ENCODE data around the gene KCNH1. TPM values are rescaled to one million over a fixed set of nuclear protein-coding genes. Genes with fewer than 3 reads are reported as not detected.

The KCNH1 gene
- total RNA-seq, 5 donors from 2014 or later (not counting 1 experiment from before 2014, with no cell fraction given) = not detected

DNA sequence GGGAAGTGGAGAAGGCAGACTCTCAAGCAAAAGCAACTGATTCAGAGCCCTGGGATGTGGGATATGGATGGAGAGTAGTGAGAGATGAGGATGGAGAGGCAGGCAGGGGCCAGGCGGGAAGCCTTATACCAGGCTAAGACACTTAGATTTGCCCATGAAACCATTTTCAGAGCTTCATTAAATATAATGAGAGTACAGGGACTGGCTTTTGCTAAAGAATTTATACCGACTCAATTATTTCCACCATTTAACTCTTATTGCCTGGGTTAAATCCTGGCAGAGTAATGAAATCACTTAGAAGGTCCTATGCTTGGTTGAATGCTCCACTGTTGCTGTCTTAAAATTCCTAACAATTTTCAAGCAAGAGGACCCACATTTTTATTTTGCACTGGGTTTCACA is 311.7 kb downstream of the KCNH1 start:
- no peaks in the 10 kb centered on the region for H3K9me3 Mint-ChIP-seq
- ChIA-PET POLR2A (no interaction called here), CTCF (no interaction called here)
- no peaks in the 10 kb centered on the region for H3K27me3 ChIP-seq (replicated peaks in 1 of 2; ENCODE audit: control insufficient read depth in 2 of 2, extremely low read depth in 1 of 2, insufficient read depth in 2 of 2, low read length in 1 of 2)
- H3K4me3 Mint-ChIP-seq = no peak overlapping the region
- H3K4me1 ChIP-seq (ENCODE audit: control insufficient read depth in 1 of 2, extremely low read depth in 1 of 2, insufficient read depth in 2 of 2, low read length in 2 of 2) = no peaks in the 10 kb centered on the region
- 83% methylated on average over 1 of the region's 2 CpGs for WGBS (ENCODE audit: insufficient coverage)
- H3K4me3 ChIP-seq (ENCODE audit: control insufficient read depth in 1 of 2, extremely low read depth in 1 of 2, low read length in 1 of 2) = no peak overlapping the region
- H3K27ac ChIP-seq (ENCODE audit: low read length) = no peak overlapping the region
- H3K4me1 Mint-ChIP-seq = no peaks in the 10 kb centered on the region
- no peak overlapping the region for H3K27ac Mint-ChIP-seq
- H3K36me3 Mint-ChIP-seq = no peaks in the 10 kb centered on the region
- no peak for DNase-seq
- H3K9me3 ChIP-seq = no peaks in the 10 kb centered on the region
- H3K36me3 ChIP-seq (ENCODE audit: control insufficient read depth in 2 of 2, extremely low read depth in 1 of 2, insufficient read depth in 1 of 2, low read length in 1 of 2) = no peaks in the 10 kb centered on the region
- no peak for ATAC-seq (replicated peaks in 1 of 4)
- H3K27me3 Mint-ChIP-seq = peaks cover 14% of the 10 kb centered on the region in 2 donors

DNA sequence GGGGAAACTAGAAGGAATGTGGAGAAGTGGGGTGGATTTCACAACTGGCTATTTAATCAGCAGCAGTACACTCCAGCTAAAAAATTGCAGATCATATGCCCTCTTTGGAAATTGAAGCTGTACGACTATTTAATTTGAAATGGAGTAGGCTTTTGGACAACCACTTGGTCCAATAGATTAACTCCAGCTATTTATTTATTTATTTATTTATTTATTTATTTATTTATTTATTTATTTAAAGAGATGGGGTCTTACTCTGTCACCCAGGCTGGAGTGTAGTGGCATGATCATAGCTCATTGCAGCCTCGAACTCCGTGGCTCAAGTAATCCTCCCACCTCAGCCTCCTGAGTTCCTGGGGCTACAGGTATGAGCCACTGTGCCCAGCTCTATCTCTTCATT is 312.3 kb downstream of the KCNH1 start:
- WGBS (ENCODE audit: insufficient coverage) = no CpG with 5 or more reads among the region's 3 CpGs
- Mint-ChIP-seq H3K4me3 (no peak overlapping the region), H3K27ac (no peak overlapping the region)

DNA sequence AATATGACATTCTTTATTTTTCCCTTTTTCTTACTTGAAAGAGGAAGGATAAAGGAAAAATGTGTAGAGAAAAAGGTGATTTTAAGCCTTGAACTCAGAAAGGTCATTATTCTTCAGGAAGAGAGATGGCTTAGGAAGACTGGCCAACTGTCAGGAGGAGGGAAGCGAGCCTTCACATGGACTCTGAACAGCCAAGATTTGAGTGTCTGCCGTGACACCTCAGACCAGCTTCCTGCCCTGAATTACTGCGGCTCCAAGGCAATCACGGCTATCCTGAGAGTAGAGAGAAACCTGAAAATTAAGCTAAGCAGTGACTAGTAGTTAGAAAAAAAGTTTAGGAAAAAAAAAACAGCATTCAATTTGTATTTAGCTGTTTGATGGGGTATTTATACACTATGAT is 314.7 kb downstream of the KCNH1 start:
- POLR2A ChIA-PET = no interaction called here
- Histone ChIP-seq H3K9me3 (no peaks in the 10 kb centered on the region), H3K27me3 (replicated peaks in 1 of 2; ENCODE audit: control insufficient read depth in 2 of 2, extremely low read depth in 1 of 2, insufficient read depth in 2 of 2, low read length in 1 of 2) (no peaks in the 10 kb centered on the region), H3K27ac (ENCODE audit: low read length) (no peak overlapping the region), H3K36me3 (ENCODE audit: control insufficient read depth in 2 of 2, extremely low read depth in 1 of 2, insufficient read depth in 1 of 2, low read length in 1 of 2) (no peaks in the 10 kb centered on the region), H3K4me3 (ENCODE audit: control insufficient read depth in 1 of 2, extremely low read depth in 1 of 2, low read length in 1 of 2) (no peak overlapping the region), H3K4me1 (ENCODE audit: control insufficient read depth in 1 of 2, extremely low read depth in 1 of 2, insufficient read depth in 2 of 2, low read length in 2 of 2) (no peaks in the 10 kb centered on the region)
- CTCF ChIA-PET = no interaction called here
- Mint-ChIP-seq H3K36me3 (no peaks in the 10 kb centered on the region), H3K27ac (no peak overlapping the region), H3K4me3 (no peak overlapping the region), H3K9me3 (no peaks in the 10 kb centered on the region), H3K4me1 (peaks cover 0 to 7% (median 0%) of the 10 kb centered on the region in 3 donors), H3K27me3 (peaks cover 10% of the 10 kb centered on the region in 2 donors)
- DNase-seq (no peak), ATAC-seq (replicated peaks in 1 of 4) (no peak)
- WGBS (ENCODE audit: insufficient coverage) = 100% methylated on average over 1 of the region's 4 CpGs

More for the DNA sequence above, 312.3 kb downstream of the KCNH1 start:
- H3K36me3 ChIP-seq (ENCODE audit: control insufficient read depth in 2 of 2, extremely low read depth in 1 of 2, insufficient read depth in 1 of 2, low read length in 1 of 2) = no peaks in the 10 kb centered on the region
- CTCF ChIA-PET = no interaction called here
- Mint-ChIP-seq H3K27me3 (peaks cover 10 to 14% of the 10 kb centered on the region in 2 donors), H3K4me1 (no peaks in the 10 kb centered on the region), H3K36me3 (no peaks in the 10 kb centered on the region), H3K9me3 (no peaks in the 10 kb centered on the region)
- no peak overlapping the region for H3K27ac ChIP-seq (ENCODE audit: low read length)
- POLR2A ChIA-PET = no interaction called here
- no peaks in the 10 kb centered on the region for H3K27me3 ChIP-seq (replicated peaks in 1 of 2; ENCODE audit: control insufficient read depth in 2 of 2, extremely low read depth in 1 of 2, insufficient read depth in 2 of 2, low read length in 1 of 2)
- H3K9me3 ChIP-seq = no peaks in the 10 kb centered on the region
- no peak overlapping the region for H3K4me3 ChIP-seq (ENCODE audit: control insufficient read depth in 1 of 2, extremely low read depth in 1 of 2, low read length in 1 of 2)
- DNase-seq = no peak
- H3K4me1 ChIP-seq (ENCODE audit: control insufficient read depth in 1 of 2, extremely low read depth in 1 of 2, insufficient read depth in 2 of 2, low read length in 2 of 2) = no peaks in the 10 kb centered on the region
- ATAC-seq (replicated peaks in 1 of 4) = no peak

DNA sequence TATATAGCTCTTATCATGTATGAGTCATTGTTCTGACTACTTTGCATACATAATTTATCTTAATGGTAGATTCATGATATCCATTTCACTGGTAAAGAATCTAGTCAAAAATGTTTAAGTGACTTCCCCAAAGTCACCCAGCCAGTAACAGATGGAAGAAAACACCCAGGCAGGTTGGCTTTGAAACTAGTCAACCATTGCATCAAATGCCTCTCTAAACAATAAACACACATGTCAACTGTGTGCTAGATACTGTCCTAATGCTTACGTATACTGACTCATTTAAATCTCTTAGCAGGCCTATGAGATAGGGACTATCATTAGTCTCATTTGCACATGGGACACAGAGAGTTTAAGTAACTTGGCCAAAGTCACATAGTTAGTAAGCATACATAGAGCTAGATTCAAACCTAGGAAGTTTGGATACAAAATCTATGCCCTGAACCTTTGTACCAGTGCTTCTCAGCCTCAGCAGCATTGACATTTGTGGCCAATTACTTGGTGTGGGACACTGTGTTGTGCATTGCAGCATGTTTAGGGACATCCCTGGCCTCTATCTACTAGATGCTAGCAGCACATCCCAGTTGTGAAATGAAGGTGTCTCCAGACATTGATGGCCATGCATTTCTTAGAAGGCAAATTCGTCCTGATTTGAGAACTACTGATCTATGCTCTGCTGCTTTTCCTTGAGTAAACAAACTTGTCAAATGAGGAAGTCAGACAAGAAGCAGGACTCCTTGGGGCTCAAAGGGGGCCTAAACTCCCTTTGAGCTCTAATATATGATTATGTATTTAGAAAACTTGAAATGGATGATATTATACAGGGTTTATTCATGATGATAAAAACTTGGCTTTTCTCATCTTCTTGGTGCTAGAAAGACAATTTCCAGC is 316.3 kb downstream of the KCNH1 start:
- Mint-ChIP-seq H3K36me3 (no peaks in the 10 kb centered on the region), H3K27ac (no peak overlapping the region), H3K27me3 (peaks cover 10 to 11% of the 10 kb centered on the region in 2 donors), H3K4me3 (no peak overlapping the region), H3K9me3 (no peaks in the 10 kb centered on the region), H3K4me1 (peaks cover 0 to 7% (median 0%) of the 10 kb centered on the region in 3 donors)
- CTCF ChIA-PET = no interaction called here
- no peak overlapping the region for H3K4me3 ChIP-seq (ENCODE audit: control insufficient read depth in 1 of 2, extremely low read depth in 1 of 2, low read length in 1 of 2)
- POLR2A ChIA-PET = no interaction called here
- no peaks in the 10 kb centered on the region for H3K27me3 ChIP-seq (replicated peaks in 1 of 2; ENCODE audit: control insufficient read depth in 2 of 2, extremely low read depth in 1 of 2, insufficient read depth in 2 of 2, low read length in 1 of 2)
- H3K36me3 ChIP-seq (ENCODE audit: control insufficient read depth in 2 of 2, extremely low read depth in 1 of 2, insufficient read depth in 1 of 2, low read length in 1 of 2) = no peaks in the 10 kb centered on the region
- ATAC-seq (replicated peaks in 1 of 4) (no peak), DNase-seq (no peak)
- no peak overlapping the region for H3K27ac ChIP-seq (ENCODE audit: low read length)
- WGBS (ENCODE audit: insufficient coverage) = no CpG with 5 or more reads among the region's 2 CpGs
- H3K9me3 ChIP-seq = no peaks in the 10 kb centered on the region
- H3K4me1 ChIP-seq (ENCODE audit: control insufficient read depth in 1 of 2, extremely low read depth in 1 of 2, insufficient read depth in 2 of 2, low read length in 2 of 2) = no peaks in the 10 kb centered on the region

DNA sequence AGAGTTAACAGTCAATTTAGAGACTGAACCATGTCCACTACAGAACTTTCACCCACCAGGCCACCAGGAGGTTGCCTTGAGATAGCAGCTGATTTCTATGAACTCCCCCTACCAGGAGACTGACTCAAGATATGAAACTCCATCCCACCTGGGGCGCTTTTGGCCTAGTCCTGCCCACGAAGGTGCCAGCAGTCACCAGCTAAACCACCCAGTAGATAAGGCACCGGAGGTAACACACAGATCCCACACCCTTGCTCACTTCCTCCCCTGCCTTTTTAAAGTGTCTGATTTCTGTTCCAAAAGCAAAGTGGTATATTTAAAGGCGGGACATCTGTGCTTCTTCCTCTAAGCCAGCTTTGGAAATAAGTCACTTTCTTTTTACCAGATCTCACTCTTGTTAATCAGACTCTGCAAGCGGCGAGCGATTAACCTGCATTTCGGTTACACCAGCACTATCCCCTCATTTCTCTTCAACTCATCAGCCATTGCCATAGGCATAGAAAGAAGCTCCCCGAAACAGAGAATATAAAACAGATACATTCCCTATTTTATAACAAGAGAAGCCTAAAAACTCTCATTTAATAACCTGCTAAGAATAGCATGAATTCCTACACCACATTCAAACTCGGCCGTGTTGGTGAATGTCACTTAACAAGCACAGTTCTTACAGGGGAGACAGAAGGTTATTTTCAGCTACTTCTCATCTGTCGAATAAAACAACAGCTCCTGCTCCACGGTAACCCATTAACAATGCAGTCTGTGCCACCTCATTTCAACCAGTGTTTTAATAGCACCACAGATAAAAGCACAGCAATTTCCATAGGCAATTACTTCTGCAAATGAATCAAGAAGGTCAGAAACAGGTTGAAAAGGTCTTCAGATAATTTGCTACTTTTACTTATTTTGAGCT is 318.1 kb downstream of the KCNH1 start:
- no peak overlapping the region for H3K27ac ChIP-seq (ENCODE audit: low read length)
- no peak overlapping the region for H3K4me3 ChIP-seq (ENCODE audit: control insufficient read depth in 1 of 2, extremely low read depth in 1 of 2, low read length in 1 of 2)
- 90% methylated on average over 9 of the region's 13 CpGs for WGBS (ENCODE audit: insufficient coverage)
- Mint-ChIP-seq H3K4me1 (peaks cover 0 to 7% (median 0%) of the 10 kb centered on the region in 3 donors), H3K4me3 (no peak overlapping the region), H3K27ac (no peak overlapping the region), H3K36me3 (no peaks in the 10 kb centered on the region), H3K9me3 (no peaks in the 10 kb centered on the region), H3K27me3 (peaks cover 8% of the 10 kb centered on the region in 2 donors)
- H3K9me3 ChIP-seq = no peaks in the 10 kb centered on the region
- no peaks in the 10 kb centered on the region for H3K27me3 ChIP-seq (replicated peaks in 1 of 2; ENCODE audit: control insufficient read depth in 2 of 2, extremely low read depth in 1 of 2, insufficient read depth in 2 of 2, low read length in 1 of 2)
- H3K4me1 ChIP-seq (ENCODE audit: control insufficient read depth in 1 of 2, extremely low read depth in 1 of 2, insufficient read depth in 2 of 2, low read length in 2 of 2) = no peaks in the 10 kb centered on the region
- DNase-seq = no peak
- CTCF ChIA-PET = no interaction called here
- POLR2A ChIA-PET = no interaction called here
- no peaks in the 10 kb centered on the region for H3K36me3 ChIP-seq (ENCODE audit: control insufficient read depth in 2 of 2, extremely low read depth in 1 of 2, insufficient read depth in 1 of 2, low read length in 1 of 2)
- ATAC-seq (replicated peaks in 1 of 4) = no peak

DNA sequence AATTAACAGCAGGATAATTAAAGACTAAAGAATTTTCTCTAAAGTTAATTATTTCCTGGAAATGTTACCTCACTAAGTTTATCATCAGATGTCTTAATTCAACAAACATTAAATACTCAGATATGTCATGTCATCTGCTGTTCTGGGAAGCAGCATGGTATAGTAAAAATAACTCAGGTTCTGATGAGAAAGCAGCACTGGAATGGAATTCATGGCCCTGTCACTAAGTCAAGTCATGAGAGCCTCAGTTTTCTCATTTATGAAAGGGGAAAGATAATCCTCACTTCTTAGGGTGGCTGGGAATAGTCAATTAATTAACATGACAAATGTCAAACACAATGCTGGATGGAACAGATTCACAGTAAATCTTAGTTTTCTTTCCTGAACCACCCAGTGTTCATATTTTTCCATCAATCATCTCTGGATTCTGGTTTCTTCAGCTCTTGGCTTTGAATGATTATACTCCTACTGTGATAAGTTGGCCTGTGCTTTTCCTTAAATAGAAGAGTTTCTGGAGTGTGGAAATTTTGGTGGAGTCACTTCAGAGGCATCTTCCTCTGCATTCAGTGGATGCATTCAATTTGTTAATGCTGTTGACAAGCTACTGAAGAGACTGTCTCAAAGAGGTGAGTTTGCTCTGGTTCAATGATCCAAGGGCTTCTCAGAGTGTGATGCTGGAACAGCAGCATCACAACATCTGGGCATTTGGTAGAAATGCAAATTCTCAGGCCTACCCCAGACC is 319.4 kb downstream of the KCNH1 start:
- Mint-ChIP-seq H3K36me3 (no peaks in the 10 kb centered on the region), H3K27ac (no peak overlapping the region), H3K4me3 (no peak overlapping the region), H3K9me3 (no peaks in the 10 kb centered on the region), H3K27me3 (peaks cover 5 to 8% of the 10 kb centered on the region in 2 donors), H3K4me1 (peaks cover 0 to 7% (median 0%) of the 10 kb centered on the region in 3 donors)
- Histone ChIP-seq H3K27me3 (replicated peaks in 1 of 2; ENCODE audit: control insufficient read depth in 2 of 2, extremely low read depth in 1 of 2, insufficient read depth in 2 of 2, low read length in 1 of 2) (no peaks in the 10 kb centered on the region), H3K4me3 (ENCODE audit: control insufficient read depth in 1 of 2, extremely low read depth in 1 of 2, low read length in 1 of 2) (no peak overlapping the region), H3K36me3 (ENCODE audit: control insufficient read depth in 2 of 2, extremely low read depth in 1 of 2, insufficient read depth in 1 of 2, low read length in 1 of 2) (no peaks in the 10 kb centered on the region), H3K27ac (ENCODE audit: low read length) (no peak overlapping the region), H3K9me3 (no peaks in the 10 kb centered on the region), H3K4me1 (ENCODE audit: control insufficient read depth in 1 of 2, extremely low read depth in 1 of 2, insufficient read depth in 2 of 2, low read length in 2 of 2) (no peaks in the 10 kb centered on the region)
- POLR2A ChIA-PET = no interaction called here
- CTCF ChIA-PET = no interaction called here
- DNase-seq = no peak
- no peak for ATAC-seq (replicated peaks in 1 of 4)
